GM19324 (cell line): Measurements from ENCODE around the gene C1orf159.
"Not testable (repeated sequence)": the region's sequence is repeated elsewhere in the genome, so short reads cannot be mapped to it uniquely, and the experiment has no call there.

Source experiments
- ATAC-seq: cut with Tn5 transposase; IDR thresholded peaks from one replicate; pipeline ENCODE4 v1.9.1; 2021; ENCODE audit warnings: mild to moderate bottlenecking, moderate library complexity; ENCODE audit not compliant: unreplicated experiment, low FRiP score

The C1orf159 gene

GRCh38 chr1:1058921-1059493 is 56.9 kb downstream of the C1orf159 start:
- no peak for ATAC-seq

DNA sequence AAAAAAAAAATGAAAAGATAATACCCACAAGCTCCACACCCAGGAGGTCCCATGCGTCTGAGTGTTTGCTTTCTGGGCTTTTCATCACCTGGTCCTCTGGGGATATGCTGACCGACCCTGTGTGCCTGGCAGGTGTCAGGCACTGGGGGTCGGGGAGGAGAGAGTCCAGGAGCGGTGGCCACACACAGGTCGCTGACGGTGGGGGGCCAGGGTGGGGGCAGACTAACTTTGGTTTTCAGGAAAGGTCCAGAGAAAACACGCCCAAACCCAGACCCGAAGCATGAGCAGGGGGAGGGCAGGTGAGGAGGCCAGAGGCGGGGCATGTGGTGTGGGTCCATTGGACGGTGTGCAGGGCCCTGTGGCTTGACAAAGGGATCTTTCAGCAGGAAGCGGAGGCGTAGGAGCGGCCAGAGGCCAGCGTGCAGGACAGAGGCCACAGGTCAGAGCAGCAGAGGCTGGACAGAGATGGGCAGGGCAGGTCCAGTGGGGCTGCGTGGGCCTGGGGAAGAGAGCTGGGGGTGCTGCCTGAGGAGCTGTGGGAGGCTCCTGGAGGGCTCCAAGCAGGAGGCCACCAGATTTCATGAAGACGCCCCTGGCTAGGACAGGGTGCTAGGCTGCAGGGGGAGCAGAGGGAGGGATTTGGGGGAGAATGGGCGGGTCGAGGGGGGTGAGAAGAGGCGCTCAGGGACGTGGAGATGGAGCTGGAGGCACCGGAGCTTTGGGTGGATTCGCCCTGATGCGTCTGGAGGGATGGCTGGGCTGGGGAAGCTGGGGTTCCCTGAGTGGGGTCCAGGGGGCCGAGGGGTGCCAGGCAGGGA is 57.6 kb downstream of the C1orf159 start:
- ATAC-seq: no peak

- ATAC-seq: not testable (repeated sequence)
Observed at GRCh38 chr1:1057769-1058087, 58.2 kb downstream of the C1orf159 start.

DNA sequence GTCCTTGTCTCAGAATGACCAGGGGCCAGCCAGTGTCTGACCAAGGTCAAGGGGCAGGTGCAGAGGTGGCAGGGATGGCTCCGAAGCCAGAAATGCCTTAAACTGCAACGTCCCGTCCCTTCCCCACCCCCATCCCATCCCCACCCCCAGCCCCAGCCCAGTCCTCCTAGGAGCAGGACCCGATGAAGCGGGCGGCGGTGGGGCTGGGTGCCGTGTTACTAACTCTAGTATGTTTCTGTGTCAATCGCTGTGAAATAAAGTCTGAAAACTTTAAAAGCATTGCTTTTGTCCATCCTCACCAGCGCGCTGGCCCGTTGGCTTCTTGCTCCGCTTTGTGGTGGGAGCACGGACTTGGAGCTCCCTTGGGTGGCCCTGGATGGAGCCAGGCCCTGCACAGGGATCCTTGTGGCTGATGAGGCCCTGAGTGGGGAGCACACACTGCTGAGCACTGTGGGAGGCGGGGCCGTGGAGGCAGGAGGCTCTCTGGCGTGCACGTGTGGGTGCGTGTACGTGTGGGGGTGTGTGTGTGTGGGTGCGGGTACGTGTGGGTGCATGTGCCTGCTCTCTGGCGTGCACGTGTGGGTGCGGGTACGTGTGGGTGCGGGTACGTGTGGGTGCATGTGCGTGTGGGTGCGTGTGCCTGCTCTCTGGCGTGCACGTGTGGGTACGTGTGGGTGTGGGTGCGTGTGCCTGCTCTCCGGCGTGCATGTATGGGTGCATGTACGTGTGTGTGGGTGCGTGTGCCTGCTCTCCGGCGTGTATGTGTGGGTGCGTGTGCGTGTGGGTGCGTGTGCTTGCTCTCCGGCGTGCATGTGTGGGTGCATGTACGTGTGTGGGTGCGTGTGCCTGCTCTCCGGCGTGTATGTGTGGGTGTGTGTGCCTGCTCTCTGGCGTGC is 59.8 kb downstream of the C1orf159 start:
- ATAC-seq: no peak

GRCh38 chr1:1054971-1055370 is 60.9 kb downstream of the C1orf159 start:
- no peak for ATAC-seq

- ATAC-seq: no peak
Observed at GRCh38 chr1:1054099-1054700, 61.7 kb downstream of the C1orf159 start.

DNA sequence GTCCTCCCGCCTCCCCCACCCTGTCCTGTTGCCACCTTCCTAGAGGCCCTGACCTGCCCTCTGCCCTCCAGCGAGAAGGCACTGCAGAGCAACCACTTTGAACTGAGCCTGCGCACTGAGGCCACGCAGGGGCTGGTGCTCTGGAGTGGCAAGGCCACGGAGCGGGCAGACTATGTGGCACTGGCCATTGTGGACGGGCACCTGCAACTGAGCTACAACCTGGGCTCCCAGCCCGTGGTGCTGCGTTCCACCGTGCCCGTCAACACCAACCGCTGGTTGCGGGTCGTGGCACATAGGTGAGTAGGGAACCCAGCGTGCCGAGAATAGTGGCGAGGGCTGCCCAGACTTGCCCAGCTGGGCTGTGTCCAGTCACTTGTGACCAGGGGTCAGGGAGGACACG is 62.2 kb downstream of the C1orf159 start:
- ATAC-seq: no peak

DNA sequence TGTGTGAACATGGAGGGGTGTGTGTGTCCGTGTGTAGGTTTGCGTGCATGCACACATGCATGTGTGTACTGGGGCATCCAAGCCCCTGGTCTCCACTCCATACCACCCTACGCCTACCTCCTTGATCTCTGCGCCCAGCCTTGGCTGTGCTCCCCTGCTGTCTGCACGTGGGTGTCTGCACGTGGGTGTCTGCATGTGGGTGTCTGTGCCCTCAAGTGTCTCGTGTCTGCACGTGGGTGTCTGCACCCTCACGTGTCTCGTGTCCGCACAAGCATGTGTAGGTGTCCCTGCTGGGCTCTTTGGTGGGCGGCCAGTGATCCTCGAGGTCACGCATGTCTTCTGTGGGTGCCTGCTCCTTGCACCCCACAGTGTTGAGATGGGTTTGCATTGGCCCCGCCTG is 62.9 kb downstream of the C1orf159 start:
- no peak for ATAC-seq

GRCh38 chr1:1052003-1052840 is 63.7 kb downstream of the C1orf159 start:
- no peak for ATAC-seq

GRCh38 chr1:1051127-1051810 is 64.6 kb downstream of the C1orf159 start:
- no peak for ATAC-seq

DNA sequence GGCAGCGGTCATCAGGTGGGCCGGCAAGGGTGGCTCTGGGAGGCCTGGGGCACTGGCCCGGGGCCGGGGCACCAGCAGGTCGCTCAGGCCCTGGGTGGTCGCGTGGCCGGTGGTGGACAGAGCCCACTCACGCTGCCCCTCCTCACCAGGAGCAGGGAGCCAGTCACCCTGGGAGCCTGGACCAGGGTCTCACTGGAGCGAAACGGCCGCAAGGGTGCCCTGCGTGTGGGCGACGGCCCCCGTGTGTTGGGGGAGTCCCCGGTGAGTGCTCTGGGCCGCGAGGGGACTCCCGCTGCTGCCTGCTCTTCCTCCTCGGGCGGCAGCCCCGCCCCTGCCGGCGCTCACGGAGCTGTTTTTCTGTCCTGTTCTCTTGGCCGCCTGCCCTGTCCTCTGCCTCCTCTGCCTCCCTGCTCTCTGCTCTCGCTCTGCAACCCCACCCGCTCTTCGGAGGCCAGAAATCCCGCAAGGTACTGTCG is 65.3 kb downstream of the C1orf159 start:
- ATAC-seq: no peak

GRCh38 chr1:1049318-1050165 is 66.3 kb downstream of the C1orf159 start:
- ATAC-seq: no peak

DNA sequence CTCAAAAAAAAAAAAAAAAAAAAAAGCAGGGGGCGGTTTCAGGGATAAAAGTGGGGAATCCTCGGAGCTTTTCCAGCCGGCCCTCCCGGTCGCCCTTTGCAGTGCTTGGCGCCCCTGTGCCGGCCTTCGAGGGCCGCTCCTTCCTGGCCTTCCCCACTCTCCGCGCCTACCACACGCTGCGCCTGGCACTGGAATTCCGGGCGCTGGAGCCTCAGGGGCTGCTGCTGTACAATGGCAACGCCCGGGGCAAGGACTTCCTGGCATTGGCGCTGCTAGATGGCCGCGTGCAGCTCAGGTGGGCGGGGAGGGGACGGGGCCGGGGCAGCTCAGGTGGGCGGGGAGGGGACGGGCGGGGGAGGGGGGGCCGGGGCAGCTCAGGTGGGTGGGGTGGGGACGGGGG is 67.1 kb downstream of the C1orf159 start:
- no peak for ATAC-seq

- no peak for ATAC-seq
Observed at GRCh38 chr1:1047963-1048362, 67.9 kb downstream of the C1orf159 start.

DNA sequence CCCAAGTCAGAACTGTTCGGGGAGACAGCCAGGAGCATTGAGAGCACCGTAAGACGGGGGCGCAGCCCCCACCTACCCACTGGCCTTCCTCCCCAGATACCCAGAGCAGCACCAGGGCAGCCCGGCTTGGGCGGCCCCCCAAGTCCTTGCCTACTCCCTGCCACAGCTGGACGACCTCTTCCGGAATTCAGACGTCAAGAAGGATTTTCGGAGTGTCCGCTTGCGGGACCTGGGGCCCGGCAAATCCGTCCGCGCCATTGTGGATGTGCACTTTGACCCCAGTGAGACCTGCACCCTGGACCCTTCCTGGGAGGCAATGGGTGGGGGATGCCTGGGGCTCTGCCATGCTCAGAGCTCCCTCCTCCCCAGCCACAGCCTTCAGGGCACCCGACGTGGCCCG is 68.5 kb downstream of the C1orf159 start:
- ATAC-seq: no peak

DNA sequence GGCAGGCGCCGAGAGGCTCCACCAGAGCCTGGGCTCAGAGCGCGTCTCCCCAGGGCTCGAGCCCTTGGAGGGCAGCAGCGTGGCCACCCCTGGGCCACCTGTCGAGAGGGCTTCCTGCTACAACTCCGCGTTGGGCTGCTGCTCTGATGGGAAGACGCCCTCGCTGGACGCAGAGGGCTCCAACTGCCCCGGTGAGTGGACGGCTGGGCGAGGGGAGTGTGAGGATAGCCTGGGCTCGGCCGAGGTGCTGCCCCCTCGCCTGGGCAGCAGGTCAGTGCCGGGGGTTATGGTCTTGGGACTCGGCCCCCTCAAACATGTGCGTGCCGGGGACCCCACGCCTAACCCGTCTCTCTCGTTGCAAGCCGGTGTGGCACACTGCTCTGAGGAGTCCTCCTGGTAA is 69.1 kb downstream of the C1orf159 start:
- no peak for ATAC-seq

DNA sequence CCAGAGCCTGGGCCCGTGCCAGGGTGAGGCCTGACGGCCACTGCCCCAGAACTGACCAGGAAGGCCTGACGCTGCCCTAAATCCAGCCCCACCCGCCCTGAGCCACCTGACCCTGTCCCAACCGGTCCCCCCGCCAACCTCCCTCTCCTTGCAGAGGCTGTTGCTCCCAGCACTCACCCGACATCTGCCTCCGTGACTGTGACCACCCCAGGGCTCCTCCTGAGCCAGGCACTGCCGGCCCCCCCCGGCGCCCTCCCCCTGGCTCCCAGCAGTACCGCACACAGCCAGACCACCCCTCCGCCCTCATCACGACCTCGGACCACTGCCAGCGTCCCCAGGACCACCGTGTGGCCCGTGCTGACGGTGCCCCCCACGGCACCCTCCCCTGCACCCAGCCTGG is 69.6 kb downstream of the C1orf159 start:
- no peak for ATAC-seq

- no peak for ATAC-seq
Observed at GRCh38 chr1:1045129-1045528, 70.8 kb downstream of the C1orf159 start.
